Stimulated activated CD8-positive, alpha-beta memory T cell treated with anti-CD3 and anti-CD28 coated beads, Interleukin-12 subunit alpha, Interleukin-12 subunit beta, amount 100 ng/mL, for 1 hour (primary cell): ENCODE data around the gene RAB9A.
"Not testable (repeated sequence)": the region's sequence is repeated elsewhere in the genome, so short reads cannot be mapped to it uniquely, and the experiment has no call there.

Experiments used
- DNase-seq: peaks from one replicate; pipeline ENCODE4 v3.0.0-alpha.2; 2020; ENCODE audit warnings: low read depth

The RAB9A gene

GRCh38 chrX:13702111-13702789 lies 13.3 kb downstream of the RAB9A start:
- DNase-seq, result no peak

DNA sequence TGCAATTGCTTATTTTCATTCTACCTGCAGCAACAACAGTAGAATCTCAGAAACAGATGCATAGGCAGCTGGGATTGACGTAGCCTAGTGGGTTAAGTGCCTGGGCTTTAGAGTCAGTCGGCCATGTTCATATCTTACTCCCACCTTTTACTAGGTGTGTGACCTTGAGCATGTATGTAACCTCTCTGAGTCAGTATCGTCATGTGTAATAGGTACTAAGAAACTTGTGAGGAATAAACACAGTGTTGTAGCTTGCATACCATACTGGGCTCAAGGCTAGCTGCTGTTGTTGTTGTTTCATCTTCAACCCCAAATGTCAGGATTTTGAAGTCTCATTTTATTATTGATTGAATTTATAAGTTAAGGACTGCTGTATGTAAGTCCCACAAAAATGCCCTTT lies 14.2 kb downstream of the RAB9A start:
- no peak for DNase-seq

- DNase-seq, result no peak
These were observed 14.7 kb downstream of the RAB9A start for GRCh38 chrX:13703589-13703988.

DNA sequence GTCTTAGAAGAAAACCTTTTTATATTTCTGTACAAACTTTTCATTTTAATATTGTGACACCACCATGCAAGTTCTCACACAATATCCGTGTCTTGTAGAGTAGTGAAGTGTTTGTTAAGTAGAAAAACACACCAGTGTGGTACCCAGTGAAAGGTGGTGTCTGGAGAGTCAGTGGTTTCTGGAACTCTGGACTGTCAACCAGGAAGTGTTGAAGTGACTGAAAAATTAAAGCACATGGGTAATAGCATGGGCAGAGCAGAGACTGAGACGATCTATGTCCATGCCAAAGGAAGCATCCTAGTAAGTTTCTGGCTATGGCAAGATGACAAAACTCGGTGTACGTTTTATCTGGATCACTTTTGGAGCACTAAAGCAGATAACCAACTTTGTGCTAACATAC lies 22.2 kb downstream of the RAB9A start:
- DNase-seq, result no peak

DNA sequence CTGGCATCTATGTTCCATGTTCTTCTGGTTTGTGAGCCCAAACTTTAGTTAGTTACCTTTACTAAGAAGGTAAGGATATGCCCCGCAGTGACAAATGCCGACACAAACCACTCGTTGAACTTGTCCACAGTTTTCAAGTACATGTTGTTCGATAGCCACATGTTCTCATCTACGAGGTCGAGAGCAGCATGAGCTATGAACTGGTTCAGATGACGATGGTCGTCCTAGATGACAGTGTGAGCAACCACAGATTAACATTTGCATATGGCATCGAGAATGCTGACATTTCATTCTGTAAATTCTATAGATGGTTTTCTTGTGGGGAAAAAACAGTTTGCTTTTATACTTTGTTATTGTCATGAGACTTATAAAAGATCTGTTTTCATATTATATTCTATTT lies 27.5 kb downstream of the RAB9A start:
- no peak for DNase-seq

- peak; percentile 18 for DNase-seq
These were observed 28.0 kb downstream of the RAB9A start for GRCh38 chrX:13716905-13717304.

- no peak for DNase-seq
These were observed 29.0 kb downstream of the RAB9A start for GRCh38 chrX:13717700-13718472.

DNA sequence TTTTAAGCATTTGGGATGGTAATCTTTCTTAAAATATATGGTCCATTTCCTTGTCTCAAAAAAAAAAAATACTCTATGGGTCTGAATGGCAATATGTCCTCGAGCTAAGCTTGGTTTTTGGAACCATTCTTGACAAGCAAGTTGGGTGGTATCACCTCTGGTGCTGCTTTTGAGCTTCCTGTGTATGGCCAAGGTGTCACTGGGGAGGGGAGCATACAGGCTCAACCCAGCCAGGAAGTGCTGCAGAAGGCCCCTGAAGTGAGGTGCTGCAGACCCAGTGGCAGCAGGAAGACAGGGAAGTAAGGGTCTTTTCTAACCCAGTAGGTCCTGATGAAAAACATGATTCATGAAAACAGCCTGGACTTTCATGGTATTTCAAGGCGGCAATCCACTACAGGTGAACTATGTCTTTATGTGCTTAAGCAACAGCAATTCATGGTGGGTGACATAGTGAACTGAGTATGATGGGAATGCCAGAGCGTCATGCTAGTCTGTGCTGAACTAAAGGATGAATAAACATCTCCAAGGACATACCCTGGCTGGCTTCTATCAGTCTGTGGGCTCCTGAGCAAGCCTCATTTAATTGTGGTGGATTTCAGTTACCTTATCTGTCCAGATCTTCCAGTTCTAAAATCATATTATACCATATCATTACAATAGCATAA lies 30.4 kb downstream of the RAB9A start:
- DNase-seq, result no peak

- no peak for DNase-seq
These were observed 32.4 kb downstream of the RAB9A start for GRCh38 chrX:13721371-13721770.

GRCh38 chrX:13721819-13722519 lies 33.0 kb downstream of the RAB9A start:
- DNase-seq, result no peak

- not testable (repeated sequence) for DNase-seq
These were observed 36.0 kb downstream of the RAB9A start for GRCh38 chrX:13724878-13725277.

- not testable (repeated sequence) for DNase-seq
These were observed 37.7 kb downstream of the RAB9A start for GRCh38 chrX:13726583-13726982.

- DNase-seq, result not testable (repeated sequence)
These were observed 41.6 kb downstream of the RAB9A start for GRCh38 chrX:13730523-13730922.

GRCh38 chrX:13732246-13733067 lies 43.5 kb downstream of the RAB9A start:
- DNase-seq, result no peak

GRCh38 chrX:13733506-13733905 lies 44.6 kb downstream of the RAB9A start:
- no peak for DNase-seq

GRCh38 chrX:13734278-13735172 lies 45.6 kb downstream of the RAB9A start, which contains the start of the genes OFD1 and TRAPPC2:
TSS of gene OFD1 (plus strand) at chrX:13734748. CDS start at chrX:13735072, 324 bp downstream.
TSS of gene TRAPPC2 (minus strand) at chrX:13734620. CDS start at chrX:13719963, 14,657 bp downstream.
- DNase-seq, result peak; percentile 79

- DNase-seq, result no peak
These were observed 52.8 kb downstream of the RAB9A start for GRCh38 chrX:13741695-13742094.

- no peak for DNase-seq
These were observed 53.7 kb downstream of the RAB9A start for GRCh38 chrX:13742397-13743176.

- no peak for DNase-seq
These were observed 58.9 kb downstream of the RAB9A start for GRCh38 chrX:13747836-13748235.
